IMR-90 (cell line): ENCODE results near the gene CAST.

Experiments used
- BHLHE40 ChIP-seq: fragments of 150-350 bp; IDR thresholded peaks from 2 replicates; pipeline ENCODE4 v1.6.1; 2016; ENCODE audit warnings: mild to moderate bottlenecking, low read depth, low read length
- CEBPB ChIP-seq: IDR thresholded peaks from 2 replicates; pipeline ENCODE4 v1.6.1; 2012; ENCODE audit warnings: low read depth, low read length, improper control_type of control experiment
- CHD1 ChIP-seq: IDR thresholded peaks from 2 replicates; pipeline ENCODE4 v1.6.1; 2012; ENCODE audit warnings: low read depth, low read length, improper control_type of control experiment
- CTCF ChIP-seq: conservative IDR thresholded peaks from 2 replicates; pipeline ENCODE4 v1.5.1; 2012; ENCODE audit warnings: mild to moderate bottlenecking, low read depth, low read length, improper control_type of control experiment
- ELK1 ChIP-seq: fragments of 150-350 bp; IDR thresholded peaks from 2 replicates; pipeline ENCODE4 v1.6.1; 2016; ENCODE audit warnings: low read depth, mild to moderate bottlenecking, low read length, moderate library complexity, borderline replicate concordance
- FOS ChIP-seq: fragments of 150-350 bp; IDR thresholded peaks from 2 replicates; pipeline ENCODE4 v1.6.1; 2016; ENCODE audit warnings: low read depth, low read length
- MAZ ChIP-seq: IDR thresholded peaks from 2 replicates; pipeline ENCODE4 v1.6.1; 2012; ENCODE audit warnings: low read depth, mild to moderate bottlenecking, low read length, improper control_type of control experiment, moderate library complexity, borderline replicate concordance
- MXI1 ChIP-seq: IDR thresholded peaks from 2 replicates; pipeline ENCODE4 v1.6.1; 2012; ENCODE audit warnings: low read depth, mild to moderate bottlenecking, low read length, moderate library complexity, borderline replicate concordance
- POLR2A ChIP-seq: IDR thresholded peaks from 2 replicates; pipeline ENCODE4 v1.6.1; 2012; ENCODE audit warnings: mild to moderate bottlenecking, low read depth, low read length

- TF ChIP-seq CTCF (no peak), MAZ (no peak), POLR2A (no peak), MXI1 (no peak), BHLHE40 (no peak), CEBPB (no peak), CHD1 (no peak), FOS (no peak), ELK1 (no peak)
Observed at GRCh38 chr5:96717874-96718273, 55.7 kb downstream of the CAST start.
